ENCODE data around the gene SNX25.
A peak's percentile ranks its signal among the peaks of the same experiment; 100 is the strongest.
"Not testable (repeated sequence)": the region's sequence is repeated elsewhere in the genome, so short reads cannot be mapped to it uniquely, and the experiment has no call there.

SNX25 gene

GRCh38 chr4:185317880-185318279, 108.5 kb downstream of the SNX25 start:
- TF ChIP-seq CTCF (conservative IDR thresholded peaks at IDR 0.05), result no peak
- H3K27ac ChIP-seq, result peak overlapping the region; percentile 78

- H3K27ac ChIP-seq, result peak overlapping the region; percentile 78
- TF ChIP-seq CTCF (conservative IDR thresholded peaks at IDR 0.05), result no peak
Measured at GRCh38 chr4:185318679-185319078, 109.3 kb downstream of the SNX25 start.

- TF ChIP-seq CTCF (conservative IDR thresholded peaks at IDR 0.05), result no peak
- no peak overlapping the region for H3K27ac ChIP-seq
Measured at GRCh38 chr4:185322803-185323202, 113.4 kb downstream of the SNX25 start.

GRCh38 chr4:185323606-185324005, 114.2 kb downstream of the SNX25 start:
- no peak for TF ChIP-seq CTCF (conservative IDR thresholded peaks at IDR 0.05)

GRCh38 chr4:185324361-185324760, 115.0 kb downstream of the SNX25 start:
- peak overlapping the region; percentile 82 for H3K27ac ChIP-seq

More at GRCh38 chr4:185323606-185324005, 114.2 kb downstream of the SNX25 start:
- H3K27ac ChIP-seq, result 0 out of 2 replicates have a peak overlapping the region, but pooled peaks have one; percentile 82

GRCh38 chr4:185325721-185326120, 116.3 kb downstream of the SNX25 start:
- peak overlapping the region; percentile 82 for H3K27ac ChIP-seq

- no peak for TF ChIP-seq CTCF (conservative IDR thresholded peaks at IDR 0.05)
- no peak overlapping the region for H3K27ac ChIP-seq
Measured at GRCh38 chr4:185328586-185328985, 119.2 kb downstream of the SNX25 start.

- H3K27ac ChIP-seq, result not testable (repeated sequence)
Measured at GRCh38 chr4:185329879-185330510, 120.6 kb downstream of the SNX25 start.

- no peak overlapping the region for H3K27ac ChIP-seq
- TF ChIP-seq CTCF (conservative IDR thresholded peaks at IDR 0.05), result no peak
Measured at GRCh38 chr4:185332575-185333464, 123.4 kb downstream of the SNX25 start.

Data from VCaP (cell line).